IPS-18c (cell line): Measurements from ENCODE around the gene AHI1.

Source experiments
- H3K4me3 ChIP-seq: 2 replicates; pipeline ENCODE4 v1.7.0; 2013; ENCODE audit warnings: low read depth, mild to moderate bottlenecking, low read length, moderate library complexity; ENCODE audit not compliant: insufficient read depth
- H3K9me3 ChIP-seq: one replicate; pipeline ENCODE4 v1.6.1; 2013; ENCODE audit warnings: mild to moderate bottlenecking, low read length, moderate library complexity; ENCODE audit not compliant: control insufficient read depth, insufficient read depth

AHI1 gene

DNA sequence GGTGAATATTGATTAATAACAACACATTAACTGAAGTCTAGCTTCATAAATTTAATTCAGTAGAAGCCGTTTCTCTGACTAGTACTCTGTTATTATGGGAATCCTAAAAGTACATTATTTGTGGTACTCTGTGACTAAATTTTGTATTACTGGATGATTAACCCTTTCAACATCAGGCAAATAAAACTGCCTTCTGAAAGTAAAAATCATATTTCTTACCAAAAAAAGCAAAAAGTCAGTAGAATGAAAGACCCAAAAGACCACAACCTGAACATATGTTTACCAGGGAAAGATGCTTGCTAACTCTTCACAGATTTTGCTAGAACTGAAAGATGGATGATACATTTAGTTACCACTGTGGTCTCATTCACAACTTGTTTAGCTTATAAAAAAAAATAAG lies 73.2 kb downstream of the AHI1 start:
- H3K9me3 ChIP-seq = no peaks in the 10 kb centered on the region
- no peak overlapping the region for H3K4me3 ChIP-seq

DNA sequence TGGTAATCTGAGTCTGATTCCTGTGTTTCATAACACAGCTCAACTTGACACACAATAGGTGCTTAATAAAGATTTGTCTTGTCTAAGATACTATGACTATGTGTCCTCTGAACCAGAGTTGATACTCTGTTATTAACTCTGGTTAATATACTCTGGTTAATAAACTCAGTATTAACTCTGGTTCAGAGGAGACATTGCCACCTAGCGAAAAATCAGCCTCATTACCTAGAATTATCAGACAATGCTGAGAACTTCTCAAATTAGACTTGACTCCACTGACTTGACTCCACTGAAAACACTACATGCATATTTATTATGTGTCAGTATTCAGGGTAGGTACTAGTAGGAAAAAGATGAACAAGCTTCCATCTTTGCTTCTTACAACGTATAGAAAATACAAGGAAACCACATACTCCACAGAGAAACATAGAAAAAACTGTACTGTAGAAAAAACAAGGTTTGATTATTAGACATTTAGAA lies 73.9 kb downstream of the AHI1 start:
- H3K4me3 ChIP-seq = no peak overlapping the region
- H3K9me3 ChIP-seq = no peaks in the 10 kb centered on the region

DNA sequence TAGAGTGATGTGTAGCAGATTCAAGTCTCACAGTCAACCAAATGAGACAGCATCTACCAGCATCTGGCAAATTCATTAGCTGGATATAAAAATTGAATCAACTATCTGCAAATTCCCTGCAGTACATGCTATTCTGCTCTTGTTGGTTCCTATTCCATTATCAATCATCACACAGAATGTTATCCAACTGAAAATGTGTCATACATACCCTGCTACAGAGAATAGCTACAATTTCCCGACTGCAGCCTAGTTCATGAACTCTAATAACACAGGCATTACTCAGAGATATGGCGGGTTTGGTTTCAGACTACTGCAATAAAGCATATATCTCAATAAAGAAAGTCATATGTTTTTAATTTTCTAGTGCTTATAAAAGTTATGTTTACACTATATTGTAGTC lies 78.4 kb downstream of the AHI1 start:
- Histone ChIP-seq H3K9me3 (no peaks in the 10 kb centered on the region), H3K4me3 (no peak overlapping the region)

DNA sequence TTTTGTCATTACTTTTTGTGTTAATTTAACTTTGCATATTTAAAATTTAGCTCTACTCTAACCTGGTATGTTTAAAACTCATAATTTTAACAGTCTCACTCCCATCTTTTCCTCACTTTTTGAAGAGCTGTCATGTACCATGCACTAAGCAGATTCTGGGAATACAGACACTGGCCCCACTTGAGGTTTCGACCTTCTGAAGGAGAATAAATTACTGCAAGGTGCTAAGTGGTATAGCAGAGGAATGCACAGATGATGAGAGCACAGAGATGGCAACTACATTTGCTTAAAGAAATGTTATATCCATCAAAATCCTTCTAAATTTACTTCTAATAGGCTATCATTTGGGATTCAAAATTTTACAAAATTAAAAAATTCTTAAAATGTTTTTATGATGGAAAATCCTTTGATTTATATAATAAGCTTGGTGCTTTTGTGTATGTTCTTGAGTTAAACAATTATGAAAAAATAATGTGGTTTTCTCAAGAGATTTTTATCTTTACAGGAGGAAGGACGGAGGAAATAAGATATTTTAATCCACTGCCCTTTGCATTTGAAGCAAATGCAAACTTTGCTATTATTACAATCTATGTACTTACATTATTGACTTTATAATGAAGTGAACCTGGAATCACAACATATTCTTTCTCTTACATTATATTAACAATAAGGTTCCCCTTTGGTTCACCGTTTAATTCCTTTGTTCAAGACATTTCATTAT lies 79.3 kb downstream of the AHI1 start:
- Histone ChIP-seq H3K9me3 (no peaks in the 10 kb centered on the region), H3K4me3 (no peak overlapping the region)

DNA sequence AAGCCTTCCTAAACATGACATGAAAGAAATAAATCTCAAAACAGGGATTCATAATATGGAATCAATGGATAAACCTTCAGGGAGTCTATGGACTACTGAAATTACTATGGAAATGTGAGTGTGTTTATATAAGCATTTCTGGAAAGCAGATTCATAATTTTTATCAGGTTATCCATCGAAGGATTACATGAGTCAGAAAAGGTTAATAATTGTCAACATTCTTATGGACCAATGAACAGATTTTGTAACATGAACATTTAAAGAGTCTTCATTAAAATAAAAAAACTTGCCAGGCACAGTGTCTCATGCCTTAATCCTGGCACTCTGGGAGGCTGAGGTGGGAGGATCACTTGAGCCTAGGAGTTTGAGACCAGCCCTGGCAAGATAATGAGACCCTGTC lies 84.8 kb downstream of the AHI1 start:
- no peak overlapping the region for H3K4me3 ChIP-seq
- H3K9me3 ChIP-seq = no peaks in the 10 kb centered on the region

DNA sequence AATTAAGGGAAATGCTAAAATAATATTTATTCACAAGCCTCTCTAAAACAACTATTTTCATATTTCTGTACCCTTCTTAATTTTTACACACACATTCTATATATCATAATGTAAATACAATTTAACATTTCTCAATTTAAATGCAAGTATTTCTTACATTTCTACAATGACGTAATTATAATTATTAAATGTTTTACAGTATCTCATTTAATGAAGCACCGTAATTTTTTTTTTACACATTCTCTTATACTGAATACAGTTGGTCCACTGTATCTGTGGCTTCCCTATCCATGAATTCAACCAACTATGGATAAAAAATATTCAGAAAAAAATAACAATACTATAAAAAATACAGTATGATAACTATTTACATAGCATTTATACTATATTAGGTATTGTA lies 85.7 kb downstream of the AHI1 start:
- H3K9me3 ChIP-seq = no peaks in the 10 kb centered on the region
- H3K4me3 ChIP-seq = no peak overlapping the region

DNA sequence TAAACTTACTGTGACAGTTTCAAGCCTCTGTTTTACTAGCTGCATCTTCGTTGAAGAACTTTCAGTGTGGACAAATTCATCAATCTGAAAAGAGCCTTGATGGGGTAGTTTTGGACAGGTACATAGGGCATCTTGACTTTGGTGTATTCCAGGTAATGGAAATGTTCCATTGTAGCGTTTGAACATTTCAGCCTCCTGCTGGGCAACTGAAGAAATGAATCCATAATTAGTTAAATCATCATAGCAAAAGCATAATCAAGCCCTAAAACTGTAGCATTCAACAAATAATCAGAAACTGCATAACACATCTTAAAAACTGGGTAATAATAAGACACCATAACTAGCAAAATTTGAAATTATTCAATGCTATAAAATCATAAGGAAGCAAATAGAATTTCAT lies 86.2 kb downstream of the AHI1 start:
- no peak overlapping the region for H3K4me3 ChIP-seq
- H3K9me3 ChIP-seq = no peaks in the 10 kb centered on the region

DNA sequence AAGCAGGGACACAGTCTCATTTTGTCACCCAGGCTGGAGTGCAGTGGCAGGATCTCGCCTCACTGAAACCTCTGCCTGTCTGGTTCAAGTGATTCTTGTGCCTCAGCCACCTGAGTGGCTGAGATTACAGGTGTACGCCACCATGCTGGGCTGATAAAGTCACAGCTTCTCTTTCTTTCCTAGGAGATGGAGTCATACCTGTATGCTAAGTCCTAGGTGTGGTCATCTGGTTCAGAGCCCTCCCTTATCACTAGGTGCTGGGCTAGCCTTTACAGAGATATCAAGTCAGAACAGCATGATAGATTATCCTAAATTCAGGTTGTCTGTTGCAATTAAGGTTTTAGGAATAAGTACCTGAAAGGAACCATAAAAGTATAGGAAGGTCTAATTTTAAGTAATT lies 86.7 kb downstream of the AHI1 start:
- Histone ChIP-seq H3K9me3 (no peaks in the 10 kb centered on the region), H3K4me3 (no peak overlapping the region)

DNA sequence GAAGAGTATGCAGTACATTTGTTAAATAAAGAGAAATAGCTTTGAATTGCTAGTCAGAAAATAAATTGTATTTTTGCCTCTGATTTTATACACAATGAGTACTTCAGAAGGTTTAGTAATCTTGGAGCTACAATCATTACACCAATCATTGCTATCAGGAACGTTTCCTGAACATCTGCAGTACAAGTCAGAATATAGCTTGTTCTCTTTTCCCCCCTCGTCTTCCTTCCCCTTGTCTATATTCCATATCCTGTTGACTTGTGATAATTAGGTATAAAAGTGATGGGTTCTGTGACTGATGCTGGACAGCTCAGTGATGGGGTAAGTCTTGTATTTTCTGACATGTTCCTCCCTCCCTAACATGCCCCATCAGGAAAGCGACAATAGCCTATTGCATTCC lies 94.0 kb downstream of the AHI1 start:
- H3K4me3 ChIP-seq = no peak overlapping the region

DNA sequence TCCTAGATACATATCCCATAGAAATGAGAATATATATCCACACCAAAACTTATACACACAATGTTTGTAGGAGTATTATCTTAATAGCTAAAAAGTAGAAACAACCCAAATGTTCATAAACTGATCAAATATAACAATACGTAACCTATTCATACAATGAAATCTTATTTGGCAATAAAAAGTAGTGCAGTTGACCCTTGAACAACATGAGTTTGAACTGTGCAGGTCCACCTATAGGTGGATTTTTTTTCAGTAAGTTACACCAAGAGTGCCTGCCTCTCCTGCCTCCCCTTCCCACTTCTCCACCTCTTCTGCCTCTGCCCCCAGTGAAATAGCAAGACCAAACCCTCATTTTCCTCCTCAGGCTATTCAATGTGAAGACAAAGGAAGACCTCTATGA lies 95.2 kb downstream of the AHI1 start:
- H3K9me3 ChIP-seq = no peaks in the 10 kb centered on the region
- no peak overlapping the region for H3K4me3 ChIP-seq

More for the DNA sequence above, 94.0 kb downstream of the AHI1 start:
- no peaks in the 10 kb centered on the region for H3K9me3 ChIP-seq

DNA sequence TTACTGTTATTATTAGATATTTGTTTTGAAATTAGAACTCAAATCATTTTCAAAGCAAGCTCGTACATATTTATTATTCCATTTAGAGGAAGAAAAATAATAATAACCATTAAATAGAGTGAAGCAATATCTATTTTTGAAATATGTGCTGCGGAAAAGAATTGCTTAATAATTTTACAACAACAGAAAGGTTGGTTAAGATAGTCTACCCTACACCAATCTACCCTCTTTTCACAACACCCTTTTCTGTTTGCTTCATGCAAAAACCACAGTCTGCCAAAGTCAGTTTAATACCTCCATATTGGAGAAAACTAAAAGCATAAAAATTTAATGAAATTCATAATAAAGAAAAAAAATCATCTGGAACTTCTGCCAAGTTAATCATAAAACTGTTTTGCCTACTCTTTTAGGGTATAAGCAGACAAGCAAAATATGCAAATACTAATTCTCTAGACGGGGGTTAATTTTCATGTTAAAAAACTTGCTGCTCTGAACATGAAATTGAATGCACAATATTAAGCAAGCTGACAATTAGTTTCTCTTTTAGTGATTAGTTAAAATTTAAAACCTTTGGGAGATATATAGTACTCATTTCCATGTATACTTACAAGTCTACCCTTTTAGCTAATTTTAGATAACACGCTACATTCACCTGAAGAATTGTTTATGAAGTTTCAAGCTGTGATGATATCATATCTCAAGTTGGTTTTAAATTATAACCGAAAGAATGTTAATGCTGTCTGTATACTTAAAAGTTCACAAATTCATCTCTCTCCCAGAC lies 100.2 kb downstream of the AHI1 start:
- Histone ChIP-seq H3K9me3 (no peaks in the 10 kb centered on the region), H3K4me3 (no peak overlapping the region)

DNA sequence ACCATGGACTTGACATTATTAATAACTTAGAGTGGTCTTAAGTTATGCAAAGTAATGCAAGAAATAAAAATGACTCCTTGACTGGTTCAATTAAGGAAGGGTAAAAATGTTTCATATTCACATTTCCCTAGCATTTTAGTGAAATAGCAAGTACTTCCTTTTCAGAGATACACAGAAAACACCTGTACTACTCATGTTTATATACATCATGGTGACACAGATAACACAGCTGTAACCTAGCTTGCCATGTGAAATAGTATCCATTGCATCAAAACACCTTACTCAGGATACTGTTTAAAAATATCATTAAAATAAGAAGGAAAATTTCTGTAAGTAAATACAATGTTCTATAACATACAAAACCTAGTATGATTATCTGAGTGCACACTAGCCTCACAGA lies 102.4 kb downstream of the AHI1 start:
- H3K4me3 ChIP-seq = no peak overlapping the region
- H3K9me3 ChIP-seq = no peaks in the 10 kb centered on the region

DNA sequence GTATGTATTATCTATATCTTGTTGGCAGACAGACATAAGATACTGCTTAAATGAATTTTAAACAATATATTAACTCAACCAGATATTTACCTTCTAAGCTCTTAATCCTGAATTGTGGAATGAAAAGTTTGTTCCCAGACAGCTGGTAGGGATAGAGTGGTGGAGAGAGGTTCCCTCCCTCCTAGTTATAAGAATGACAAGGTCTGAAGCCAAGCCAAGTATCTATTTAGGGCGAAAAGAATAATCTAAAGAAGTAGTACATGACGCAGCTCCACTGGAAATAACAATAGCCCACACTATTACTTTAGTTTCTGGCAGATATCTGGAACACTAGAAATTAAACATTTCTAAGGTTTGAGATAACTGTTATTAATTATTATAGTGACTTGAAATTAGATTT lies 104.3 kb downstream of the AHI1 start:
- no peaks in the 10 kb centered on the region for H3K9me3 ChIP-seq
- H3K4me3 ChIP-seq = no peak overlapping the region

DNA sequence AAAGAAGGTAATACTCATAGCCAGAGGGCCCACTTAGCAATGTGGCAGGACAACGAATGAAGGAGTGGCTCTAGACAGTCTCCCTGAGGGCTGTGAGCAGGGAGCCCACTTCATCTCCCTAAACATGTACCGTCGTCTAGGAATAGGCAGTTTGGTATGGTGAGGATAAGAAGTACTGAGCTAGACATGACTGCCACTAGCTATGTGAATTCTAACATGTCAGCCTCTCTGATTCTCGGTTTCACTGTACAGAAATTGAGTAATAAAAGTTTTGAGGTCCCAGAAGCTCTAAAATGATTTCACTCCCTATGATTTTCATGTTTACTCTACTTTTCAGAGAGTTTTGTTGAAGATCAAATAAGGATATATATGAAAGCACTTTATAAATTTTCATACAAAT lies 107.1 kb downstream of the AHI1 start:
- no peak overlapping the region for H3K4me3 ChIP-seq
- H3K9me3 ChIP-seq = no peaks in the 10 kb centered on the region

DNA sequence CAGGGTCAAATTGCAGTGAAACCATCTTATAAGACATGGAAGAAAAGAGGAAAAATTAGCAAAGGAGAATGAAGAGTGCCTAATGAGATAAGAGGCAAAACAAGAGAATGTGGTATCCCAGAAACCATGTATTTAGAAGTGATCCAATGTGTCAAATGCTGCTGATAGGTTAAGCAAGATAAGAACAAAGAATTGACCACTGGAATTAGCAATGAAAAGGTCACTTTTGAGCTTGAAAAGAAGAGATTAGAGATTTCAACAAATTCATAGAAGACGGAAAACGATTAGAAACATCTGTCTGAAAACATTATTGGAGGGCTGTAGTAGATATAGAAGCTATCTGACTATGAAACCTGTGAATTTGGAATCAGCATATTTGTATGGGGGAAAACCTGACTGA lies 112.2 kb downstream of the AHI1 start:
- no peaks in the 10 kb centered on the region for H3K9me3 ChIP-seq
- H3K4me3 ChIP-seq = no peak overlapping the region

DNA sequence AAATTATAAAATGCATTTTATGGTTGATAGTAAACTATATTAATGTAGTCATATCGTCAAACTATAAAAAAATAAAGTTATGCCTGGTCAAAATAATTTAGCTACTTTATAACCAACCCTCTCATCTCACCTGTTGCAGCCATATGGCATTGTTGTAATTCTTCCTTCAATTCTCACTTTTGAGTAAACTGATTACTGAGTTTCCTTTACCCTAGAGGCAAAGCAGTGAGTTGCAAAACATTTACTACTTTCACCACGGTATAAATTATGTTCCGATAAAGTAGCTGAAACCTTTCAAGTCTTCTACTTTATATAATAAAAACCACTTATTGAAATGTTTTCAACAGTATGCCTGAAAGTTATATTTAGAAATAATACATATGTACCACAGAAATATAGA lies 113.8 kb downstream of the AHI1 start:
- no peak overlapping the region for H3K4me3 ChIP-seq
- H3K9me3 ChIP-seq = no peaks in the 10 kb centered on the region

DNA sequence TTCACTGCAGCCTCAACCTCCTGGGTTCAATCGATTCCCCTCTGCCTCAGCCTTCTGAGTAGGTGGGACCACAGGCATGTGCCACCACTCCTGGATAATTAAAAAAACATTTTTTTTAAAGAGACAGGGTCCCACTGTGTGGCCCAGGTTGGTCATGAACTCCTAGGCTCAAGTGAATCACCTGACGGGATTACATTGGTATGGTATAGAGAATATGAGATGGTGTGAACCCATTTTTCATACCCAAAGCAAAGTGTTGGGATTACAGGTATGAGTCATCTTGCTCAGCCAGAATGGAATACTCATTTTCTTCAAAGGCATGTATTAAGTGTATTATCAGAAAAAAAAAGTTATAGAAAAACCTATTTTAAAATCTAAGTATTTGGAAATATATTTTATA lies 114.2 kb downstream of the AHI1 start:
- no peaks in the 10 kb centered on the region for H3K9me3 ChIP-seq
- H3K4me3 ChIP-seq = no peak overlapping the region

DNA sequence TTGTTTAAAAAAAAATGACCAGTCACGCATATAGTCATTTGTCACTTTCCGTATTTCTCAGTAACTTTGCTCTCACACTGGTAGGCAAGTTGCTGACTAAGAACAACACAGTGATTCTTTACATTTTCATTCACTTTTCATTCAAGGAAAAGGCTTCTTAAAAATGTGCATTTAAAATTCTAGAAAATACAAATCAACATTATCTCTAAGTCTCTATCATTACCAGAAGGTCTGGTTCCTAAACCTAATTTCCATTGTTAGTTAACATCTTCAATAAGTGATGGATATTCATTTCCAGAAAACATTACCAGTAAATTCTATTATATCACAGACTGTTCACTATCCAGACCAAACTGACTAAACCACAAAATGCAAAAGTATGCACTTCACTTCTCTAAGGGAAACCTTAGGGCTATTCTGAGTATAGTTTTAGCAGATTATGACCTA lies 115.3 kb downstream of the AHI1 start:
- no peaks in the 10 kb centered on the region for H3K9me3 ChIP-seq
- no peak overlapping the region for H3K4me3 ChIP-seq
